Activated CD8-positive, alpha-beta T cell treated with anti-CD3 and anti-CD28 coated beads, Interleukin-2, amount 10 ng/mL, durations not matched to agents 7 days and 5 days (primary cell): Measurements from ENCODE around the gene USF3. TPM values are rescaled to one million over a fixed set of nuclear protein-coding genes. Genes with fewer than 3 reads are reported as not detected.
A peak's percentile ranks its signal among the peaks of the same experiment; 100 is the strongest.

Experiments used
- ATAC-seq: fragments of 150-1000 bp; cut with Tn5 transposase; one replicate; pipeline ENCODE4 v1.10.0; 2021; ENCODE audit warnings: moderate library complexity
- CTCF ChIA-PET: fragments of 350-600 bp; sonication (Branson Sonifier 250); formaldehyde crosslinking; loops from one replicate; lab custom pipeline; 2021; ENCODE audit warnings: antibody characterized with exemption; lab: Charles Lee
- POLR2A ChIA-PET: fragments of 350-600 bp; sonication (Branson Sonifier 250); formaldehyde crosslinking; loops from one replicate; lab custom pipeline; 2021; ENCODE audit warnings: antibody characterized with exemption; lab: Charles Lee
- DNase-seq: peaks from one replicate; pipeline ENCODE4 v3.0.0-alpha.2; 2020
- H3K27ac Mint-ChIP-seq: one replicate; pipeline ENCODE4 v1.8.0; 2021; ENCODE audit warnings: mild to moderate bottlenecking, mixed read lengths
- H3K27me3 Mint-ChIP-seq: one replicate; pipeline ENCODE4 v1.8.0; 2021; ENCODE audit warnings: low read depth, mixed read lengths
- H3K36me3 Mint-ChIP-seq: one replicate; pipeline ENCODE4 v1.8.0; 2021; ENCODE audit warnings: low read depth, mixed read lengths
- H3K4me1 Mint-ChIP-seq: one replicate; pipeline ENCODE4 v1.8.0; 2021; ENCODE audit warnings: low read depth, mixed read lengths
- H3K4me3 Mint-ChIP-seq: one replicate; pipeline ENCODE4 v1.8.0; 2021; ENCODE audit warnings: mild to moderate bottlenecking, mixed read lengths
- H3K9me3 Mint-ChIP-seq: one replicate; pipeline ENCODE4 v1.8.0; 2022; ENCODE audit warnings: mixed read lengths; ENCODE audit not compliant: insufficient read depth
- total RNA-seq, 2 experiments: library from RNA; stranded (reverse); gene quantifications; one replicate each; pipeline ENCODE4 v1.2.3, GENCODE V29; 2021

The USF3 gene
- total RNA-seq, result 10 to 100 TPM; 16.3 to 18.0 TPM

DNA sequence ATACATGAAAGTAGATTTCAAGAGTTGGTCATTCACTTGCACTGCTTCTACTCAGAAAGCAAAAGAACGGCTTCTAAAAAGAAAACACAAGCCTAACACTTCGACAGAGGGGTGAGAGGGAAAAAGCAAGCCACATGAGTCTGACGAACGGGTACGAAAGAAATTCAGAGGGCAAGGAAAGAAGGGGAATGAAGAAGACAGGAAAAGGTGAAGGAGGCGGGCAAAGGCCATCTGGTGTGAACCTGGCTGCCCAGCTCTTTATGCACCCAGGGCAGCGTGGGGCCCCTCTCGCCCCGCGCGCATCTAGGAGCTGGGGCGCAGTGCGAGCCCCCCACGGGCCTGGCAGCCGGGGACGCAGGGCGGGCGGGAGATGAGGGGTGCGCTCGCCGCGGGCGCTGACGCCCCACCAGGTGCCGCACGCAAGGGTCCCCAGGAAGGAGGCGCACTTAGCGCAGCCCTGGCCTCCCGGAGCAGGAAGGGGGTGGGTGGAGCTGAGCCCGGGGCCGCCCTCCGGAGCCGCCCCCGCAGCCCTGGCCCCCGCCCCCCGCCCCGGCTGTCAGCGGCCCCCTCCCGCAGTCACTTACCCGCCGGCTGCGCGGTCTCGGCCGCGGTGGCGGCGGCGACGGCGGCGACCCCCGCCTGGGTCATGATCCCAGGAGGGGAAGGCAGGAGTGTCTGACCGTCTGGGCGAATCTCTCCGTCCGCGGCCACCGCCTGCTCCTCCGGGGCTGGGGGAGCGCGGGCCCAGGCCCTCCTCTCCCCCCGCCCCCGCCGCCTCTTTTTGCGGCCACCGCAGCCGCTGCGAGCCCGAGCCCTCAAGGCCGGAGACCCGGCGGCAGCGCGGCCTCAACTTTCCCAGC lies at the start of gene USF3:
TSS of gene USF3 (minus strand) at position 857 of the 860 bp plus-strand sequence. CDS start 21,764 bp downstream, outside the sequence.
- H3K4me3 Mint-ChIP-seq, result peak within 1 kb of the TSS; percentile 100
- POLR2A ChIA-PET, result interaction anchor here (0.6 to 1.3 kb wide), 12 partner anchors 9 to 360 kb away, joined by 3 to 6 read pairs (median 3); partner anchors contain the start of genes ATP6V1A, CCDC191, QTRT2 and SPICE1
- H3K4me1 Mint-ChIP-seq, result peaks cover 32% of the 10 kb centered on the region
- CTCF ChIA-PET, result interaction anchor here (0.6 to 3.1 kb wide), 6 partner anchors 9 to 119 kb away, joined by 3 to 13 read pairs (median 3); partner anchors contain the start of gene NAA50
- H3K36me3 Mint-ChIP-seq, result peaks cover 8% of the 10 kb centered on the region
- H3K27ac Mint-ChIP-seq, result peak within 1 kb of the TSS; percentile 99
- no peaks in the 10 kb centered on the region for H3K27me3 Mint-ChIP-seq
- DNase-seq, result peak; percentile 89
- H3K9me3 Mint-ChIP-seq, result no peaks in the 10 kb centered on the region
- ATAC-seq, result peak; percentile 82

DNA sequence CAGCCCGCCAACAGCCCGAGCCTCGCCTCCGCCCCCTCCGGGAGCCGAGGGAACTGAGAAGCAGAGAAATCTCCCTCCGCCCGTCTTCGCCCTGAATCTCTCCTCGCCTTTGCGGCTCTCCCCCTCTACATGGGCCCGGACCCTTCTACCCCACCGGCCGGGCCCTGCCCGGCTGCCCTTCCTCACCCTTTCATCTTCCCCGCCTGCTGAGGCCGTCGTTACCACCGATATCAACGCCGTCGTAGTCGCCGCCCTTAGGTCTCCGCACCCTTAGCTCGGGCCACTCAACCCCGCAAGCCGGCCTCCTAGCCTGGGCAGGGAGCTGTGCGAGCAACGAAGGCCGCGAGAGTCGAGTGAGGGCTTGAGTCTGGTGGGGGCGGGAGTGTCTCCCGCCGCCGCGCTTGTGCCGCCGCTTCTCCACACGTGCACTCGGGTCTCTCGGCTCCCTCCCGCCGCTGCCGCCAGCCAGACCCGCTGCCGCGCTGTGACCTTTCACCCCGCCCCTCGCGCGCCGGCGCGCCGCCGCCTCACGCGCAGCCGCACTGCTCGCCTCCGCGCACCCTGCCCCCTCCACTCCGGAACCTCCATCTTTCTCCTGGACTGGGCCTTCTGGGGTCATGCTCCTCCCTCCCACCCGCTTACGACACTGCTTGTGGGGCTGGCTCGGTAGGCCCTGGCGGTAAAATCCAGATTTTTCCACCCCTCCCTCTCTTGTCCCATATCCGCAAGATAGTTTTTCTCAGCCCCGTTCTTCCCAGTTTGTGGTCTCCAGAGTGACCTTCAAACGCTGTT lies 49.5 kb upstream of the USF3 start, which contains the start of gene NAA50:
TSS of gene NAA50 (minus strand) at position 494 of the 792 bp plus-strand sequence. CDS start at position 194, 300 bp downstream.
- DNase-seq (peak; percentile 96), ATAC-seq (peak; percentile 80)
- Mint-ChIP-seq H3K36me3 (peaks cover 25% of the 10 kb centered on the region), H3K9me3 (no peaks in the 10 kb centered on the region), H3K4me1 (peaks cover 55% of the 10 kb centered on the region), H3K27ac (peak within 1 kb of the TSS; percentile 100), H3K4me3 (peak within 1 kb of the TSS; percentile 96), H3K27me3 (no peaks in the 10 kb centered on the region)
- CTCF ChIA-PET, result interaction anchor here (0.6 to 4.3 kb wide), 45 partner anchors 11 to 616 kb away, joined by 3 to 86 read pairs (median 6); partner anchors contain the start of genes GRAMD1C, SPICE1 and USF3
- POLR2A ChIA-PET, result interaction anchor here (0.6 to 1.6 kb wide), 14 partner anchors 8 to 479 kb away, joined by 3 to 10 read pairs (median 4); partner anchors contain the start of genes SPICE1 and USF3

DNA sequence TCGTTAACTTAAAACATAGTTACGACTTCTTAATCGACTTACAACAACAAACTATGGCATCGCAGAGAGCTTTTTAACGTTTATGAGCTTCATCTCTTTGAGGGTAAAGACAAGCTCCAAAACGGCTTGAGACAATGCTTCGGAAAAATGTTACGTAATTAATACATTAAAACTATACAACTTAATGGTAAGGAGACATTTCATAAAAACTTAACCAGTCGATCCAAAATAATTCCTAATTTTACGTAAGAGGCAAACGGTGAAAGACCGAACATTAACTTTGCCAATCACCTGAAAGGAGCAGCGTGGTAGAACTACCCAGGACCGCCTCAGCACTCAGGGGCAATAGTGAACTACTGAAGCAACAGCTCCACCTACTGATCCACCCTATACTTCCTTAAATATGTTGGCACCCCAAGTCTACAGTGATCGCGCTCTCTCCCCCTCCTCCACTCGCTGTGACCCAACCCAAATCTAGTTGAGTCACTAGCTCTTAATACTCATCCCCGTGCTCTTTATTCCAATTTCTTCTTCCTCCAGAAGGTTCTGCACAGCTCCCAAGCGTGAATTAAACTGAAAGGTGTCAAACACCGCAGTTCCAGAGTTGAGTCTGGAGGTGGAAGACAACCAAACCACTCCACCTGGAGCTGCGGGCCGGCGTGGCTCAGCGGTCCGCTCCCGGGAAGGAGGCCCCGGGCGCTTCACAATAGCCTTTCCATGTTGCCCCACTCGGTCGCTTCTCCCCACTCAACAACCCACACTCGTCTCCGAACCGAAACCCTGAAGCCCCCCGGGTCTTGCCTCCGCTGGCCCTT lies 48.7 kb upstream of the USF3 start:
- Mint-ChIP-seq H3K4me3 (peak overlapping the region; percentile 96), H3K9me3 (no peaks in the 10 kb centered on the region), H3K27me3 (no peaks in the 10 kb centered on the region), H3K4me1 (peaks cover 60% of the 10 kb centered on the region), H3K36me3 (peaks cover 26% of the 10 kb centered on the region), H3K27ac (peak overlapping the region; percentile 100)
- ChIA-PET POLR2A (interaction anchor here (0.8 to 1.6 kb wide), 6 partner anchors 9 to 480 kb away, joined by 3 to 10 read pairs (median 4); partner anchors contain the start of gene SPICE1), CTCF (interaction anchor here (0.6 to 4.3 kb wide), 45 partner anchors 10 to 617 kb away, joined by 3 to 86 read pairs (median 6); partner anchors contain the start of genes GRAMD1C, SPICE1 and USF3)
- ATAC-seq (peak; percentile 74), DNase-seq (peak; percentile 88)

DNA sequence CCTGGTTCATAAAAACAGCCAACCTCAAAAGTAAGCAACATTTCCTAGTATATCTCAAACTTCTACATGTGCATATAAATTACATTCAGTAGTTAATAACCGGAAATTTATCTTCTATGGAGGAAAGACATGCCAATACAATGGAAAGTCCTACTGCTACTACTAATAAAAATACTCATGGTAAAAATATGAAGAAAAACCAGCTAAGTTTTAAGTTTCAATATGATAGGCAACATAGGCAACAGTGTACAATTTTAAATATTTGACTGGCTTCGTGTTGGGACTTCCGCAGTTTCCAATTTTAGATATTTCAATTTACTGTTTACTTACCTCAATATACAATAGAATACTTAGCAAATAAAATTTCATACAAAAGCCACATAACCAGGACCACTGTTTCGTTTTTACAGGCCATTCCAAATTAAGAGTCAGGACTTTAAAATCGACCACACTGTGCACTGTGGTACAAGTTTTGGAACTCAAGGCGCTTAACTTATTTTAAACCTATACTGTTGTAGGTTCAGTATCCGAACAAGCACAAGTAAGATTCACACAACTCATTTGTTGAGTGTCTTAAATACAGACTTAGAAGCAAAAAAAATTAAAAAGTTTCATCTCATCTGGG lies 46.7 kb upstream of the USF3 start:
- ATAC-seq (no peak), DNase-seq (no peak)
- peak overlapping the region; percentile 35 for H3K27ac Mint-ChIP-seq
- H3K4me3 Mint-ChIP-seq, result peak overlapping the region; percentile 96
- H3K9me3 Mint-ChIP-seq, result no peaks in the 10 kb centered on the region
- no peaks in the 10 kb centered on the region for H3K27me3 Mint-ChIP-seq
- H3K4me1 Mint-ChIP-seq, result peaks cover 59% of the 10 kb centered on the region
- ChIA-PET POLR2A (interaction anchor here (1.1 kb wide), 1 partner anchor 47 kb away, joined by 3 read pairs; the partner anchor contains the start of gene USF3), CTCF (interaction anchor here (1.0 to 4.3 kb wide), 2 partner anchors 8 to 170 kb away, joined by 3 to 86 read pairs; no protein-coding TSS in a partner anchor)
- H3K36me3 Mint-ChIP-seq, result peaks cover 26% of the 10 kb centered on the region

- H3K27ac Mint-ChIP-seq, result peak overlapping the region; percentile 40
- no peak overlapping the region for H3K4me3 Mint-ChIP-seq
- no peaks in the 10 kb centered on the region for H3K9me3 Mint-ChIP-seq
- H3K36me3 Mint-ChIP-seq, result peaks cover 26% of the 10 kb centered on the region
- ChIA-PET CTCF (interaction anchor here (0.9 to 2.4 kb wide), 6 partner anchors 9 to 171 kb away, joined by 3 to 10 read pairs (median 3); partner anchors contain the start of gene USF3), POLR2A (interaction anchor here (0.6 to 0.7 kb wide), 3 partner anchors 43 to 976 kb away, joined by 3 read pairs; no protein-coding TSS in a partner anchor)
- DNase-seq (no peak), ATAC-seq (no peak)
- peaks cover 65% of the 10 kb centered on the region for H3K4me1 Mint-ChIP-seq
- no peaks in the 10 kb centered on the region for H3K27me3 Mint-ChIP-seq
Measured at GRCh38 chr3:113741620-113742019, 45.2 kb upstream of the USF3 start.

DNA sequence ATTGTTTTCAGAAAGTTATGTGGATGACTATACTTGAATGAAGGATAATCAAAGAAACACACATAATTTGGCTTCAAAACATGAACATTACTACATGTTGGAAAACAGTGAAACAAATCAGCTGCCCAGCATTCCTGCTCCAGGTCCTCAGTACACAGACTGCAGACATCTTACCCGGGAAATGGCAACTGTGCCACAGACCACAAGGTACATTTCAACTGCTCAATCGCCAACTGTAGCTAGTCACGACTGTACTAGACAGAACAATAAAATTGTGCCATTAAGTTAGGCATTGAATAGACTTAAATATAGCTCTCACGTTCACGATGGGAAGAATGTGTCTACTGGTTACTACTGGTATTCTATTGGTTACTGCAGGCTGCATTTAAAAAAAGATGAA lies 44.6 kb upstream of the USF3 start:
- ChIA-PET POLR2A (interaction anchor here (0.7 to 1.0 kb wide), 2 partner anchors 42 to 44 kb away, joined by 3 read pairs; no protein-coding TSS in a partner anchor), CTCF (interaction anchor here (0.9 to 2.4 kb wide), 7 partner anchors 9 to 331 kb away, joined by 3 to 10 read pairs (median 3); partner anchors contain the start of gene USF3)
- DNase-seq (no peak), ATAC-seq (no peak)
- Mint-ChIP-seq H3K27me3 (no peaks in the 10 kb centered on the region), H3K4me3 (no peak overlapping the region), H3K4me1 (peaks cover 67% of the 10 kb centered on the region), H3K27ac (peak overlapping the region; percentile 40), H3K9me3 (no peaks in the 10 kb centered on the region), H3K36me3 (peaks cover 22% of the 10 kb centered on the region)

DNA sequence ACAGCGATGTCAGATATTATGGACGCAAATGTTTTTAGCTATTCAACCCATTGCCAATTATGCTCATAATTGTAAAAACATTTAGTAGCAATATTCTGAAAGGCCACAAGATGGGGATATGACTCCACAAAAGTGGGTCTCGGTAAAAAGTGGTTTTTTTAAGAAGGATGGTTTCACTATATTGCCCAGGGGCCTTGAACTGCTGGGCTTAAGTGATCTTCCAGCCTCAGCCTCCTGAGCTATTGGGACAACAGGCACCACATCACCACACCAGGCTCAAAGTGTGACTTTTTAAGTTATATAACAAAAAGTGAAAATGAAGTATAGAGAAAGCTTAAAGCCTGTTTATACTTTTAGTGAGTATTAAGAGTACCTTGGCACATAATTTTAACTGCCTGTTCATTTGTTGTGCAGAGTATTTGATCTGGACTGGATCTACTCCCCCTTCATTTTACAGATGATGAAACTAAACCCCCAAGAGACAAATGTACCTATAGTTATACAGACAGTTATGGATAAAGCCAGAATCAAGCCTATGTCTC lies 40.2 kb upstream of the USF3 start:
- CTCF ChIA-PET, result interaction anchor here (0.7 to 3.6 kb wide), 36 partner anchors 9 to 720 kb away, joined by 3 to 86 read pairs (median 4); partner anchors contain the start of genes ATP6V1A, NAA50 and USF3
- Mint-ChIP-seq H3K4me1 (peaks cover 45% of the 10 kb centered on the region), H3K9me3 (no peaks in the 10 kb centered on the region), H3K36me3 (peaks cover 6% of the 10 kb centered on the region), H3K27ac (peak overlapping the region; percentile 17), H3K4me3 (no peak overlapping the region), H3K27me3 (no peaks in the 10 kb centered on the region)
- peak; percentile 81 for ATAC-seq
- POLR2A ChIA-PET, result interaction anchor here (0.6 to 0.9 kb wide), 2 partner anchors 8 to 189 kb away, joined by 4 read pairs; no protein-coding TSS in a partner anchor
- peak; percentile 53 for DNase-seq

- ATAC-seq (no peak), DNase-seq (no peak)
- no peaks in the 10 kb centered on the region for H3K27me3 Mint-ChIP-seq
- H3K9me3 Mint-ChIP-seq, result no peaks in the 10 kb centered on the region
- no peak overlapping the region for H3K27ac Mint-ChIP-seq
- peaks cover 10% of the 10 kb centered on the region for H3K4me1 Mint-ChIP-seq
- H3K4me3 Mint-ChIP-seq, result no peak overlapping the region
- H3K36me3 Mint-ChIP-seq, result peaks cover 9% of the 10 kb centered on the region
- ChIA-PET CTCF (interaction anchor here (1.2 to 2.0 kb wide), 2 partner anchors 9 to 14 kb away, joined by 3 to 10 read pairs; partner anchors contain the start of gene NAA50), POLR2A (no interaction called here)
Measured at GRCh38 chr3:113731694-113732093, 35.3 kb upstream of the USF3 start.

GRCh38 chr3:113730550-113730949 lies 34.1 kb upstream of the USF3 start:
- peaks cover 3% of the 10 kb centered on the region for H3K4me1 Mint-ChIP-seq
- H3K4me3 Mint-ChIP-seq, result no peak overlapping the region
- no peaks in the 10 kb centered on the region for H3K9me3 Mint-ChIP-seq
- no peaks in the 10 kb centered on the region for H3K27me3 Mint-ChIP-seq
- ChIA-PET CTCF (interaction anchor here (0.7 to 2.1 kb wide), 2 partner anchors 11 to 15 kb away, joined by 3 to 13 read pairs; no protein-coding TSS in a partner anchor), POLR2A (no interaction called here)
- no peak overlapping the region for H3K27ac Mint-ChIP-seq
- no peak for ATAC-seq
- H3K36me3 Mint-ChIP-seq, result peaks cover 11% of the 10 kb centered on the region
- no peak for DNase-seq
